Fibroblast of the aortic adventitia (primary cell): ENCODE results near the gene FCN1. TPM values are rescaled to one million over a fixed set of nuclear protein-coding genes. Genes with fewer than 3 reads are reported as not detected.

Source experiments
- DNase-seq: peaks from one replicate; pipeline ENCODE4 v3.0.0-alpha.2; 2010; ENCODE audit warnings: low read depth
- H3K4me3 ChIP-seq: 2 replicates; pipeline ENCODE4 v1.5.1; 2011; ENCODE audit warnings: low read depth, mild to moderate bottlenecking, control low read depth, low read length, moderate library complexity
- CTCF ChIP-seq: IDR thresholded peaks from 2 replicates; pipeline ENCODE4 v1.5.1; 2011; ENCODE audit warnings: mild to moderate bottlenecking, low read length, control low read depth, inconsistent platforms; ENCODE audit not compliant: insufficient read depth
- total RNA-seq: library from RNA; depleted of rRNA; stranded (reverse); fragments of >200 nt; gene quantifications from 2 replicates; pipeline ENCODE4 v1.2.3, GENCODE V29; 2012; ENCODE audit warnings: low replicate concordance

FCN1 gene
- total RNA-seq, 1 donor, result not detected

DNA sequence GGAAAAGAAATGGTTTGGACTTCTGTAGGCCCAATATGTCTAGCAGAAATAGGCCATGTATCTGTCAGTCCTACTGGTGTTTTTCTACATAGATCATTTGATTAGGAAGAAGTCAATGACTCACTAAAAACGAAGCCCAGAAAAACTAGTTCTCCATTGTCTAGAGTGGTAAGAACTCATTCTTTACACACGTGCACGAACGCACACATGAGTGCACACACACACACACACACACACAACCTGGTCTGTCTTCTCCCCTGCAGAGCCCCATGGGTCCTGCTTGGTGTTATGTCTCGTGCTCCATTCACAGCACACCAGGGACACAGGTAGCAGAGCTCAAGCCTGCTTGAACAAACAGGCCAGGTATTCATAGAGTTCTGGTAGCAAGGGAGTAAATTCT is 14.9 kb upstream of the FCN1 start:
- no peak for TF ChIP-seq CTCF
- no peak overlapping the region for H3K4me3 ChIP-seq
- no peak for DNase-seq

DNA sequence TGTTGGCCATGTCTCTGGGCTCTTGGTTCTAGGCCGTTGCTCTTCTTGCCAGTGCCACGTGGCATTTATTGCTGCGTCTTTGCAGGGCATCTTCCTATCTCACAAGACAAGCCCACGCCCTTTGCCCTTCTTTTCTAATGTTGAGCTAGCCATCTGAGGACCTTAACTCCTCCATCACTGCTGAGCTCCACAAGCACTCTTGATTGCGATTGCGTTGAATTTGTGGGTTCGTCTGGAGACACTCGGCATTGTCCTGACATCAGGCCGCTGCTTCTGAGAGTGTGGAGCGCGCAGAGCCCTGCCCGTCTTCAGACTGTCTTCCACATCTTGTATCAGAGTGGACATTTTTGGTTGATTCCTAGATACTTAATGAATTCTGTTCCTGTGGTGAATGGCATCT is 14.5 kb upstream of the FCN1 start:
- TF ChIP-seq CTCF, result no peak
- DNase-seq, result no peak
- no peak overlapping the region for H3K4me3 ChIP-seq

GRCh38 chr9:134930398-134930797 is 12.7 kb upstream of the FCN1 start:
- H3K4me3 ChIP-seq, result no peak overlapping the region
- TF ChIP-seq CTCF, result no peak
- DNase-seq, result no peak

GRCh38 chr9:134929193-134930158 is 11.8 kb upstream of the FCN1 start:
- H3K4me3 ChIP-seq, result no peak overlapping the region
- TF ChIP-seq CTCF, result no peak
- no peak for DNase-seq

- DNase-seq, result no peak
These were observed 10.9 kb upstream of the FCN1 start for GRCh38 chr9:134928436-134929192.

More at GRCh38 chr9:134928436-134929192, 10.9 kb upstream of the FCN1 start:
- no peak overlapping the region for H3K4me3 ChIP-seq
- TF ChIP-seq CTCF, result no peak
